ENCODE data around the gene SLC33A1. TPM values are rescaled to one million over a fixed set of nuclear protein-coding genes. Genes with fewer than 3 reads are reported as not detected.
"Not testable (repeated sequence)": the region's sequence is repeated elsewhere in the genome, so short reads cannot be mapped to it uniquely, and the experiment has no call there.

Gene SLC33A1
- total RNA-seq, 2 donors from 2014 or later, result 17.3 to 23.7 TPM

- Mint-ChIP-seq H3K27ac (peak overlapping the region; percentile 88), H3K27me3 (no peaks in the 10 kb centered on the region), H3K4me1 (peaks cover 21% of the 10 kb centered on the region), H3K4me3 (no peak overlapping the region), H3K36me3 (ENCODE audit: low read depth) (peaks cover 3% of the 10 kb centered on the region)
- ATAC-seq, result no peak
- no peak for DNase-seq
- no peaks in the 10 kb centered on the region for H3K9me3 ChIP-seq (ENCODE audit: control insufficient read depth, low read length, poor library complexity, severe bottlenecking)
Measured at GRCh38 chr3:155872904-155873646, 18.8 kb upstream of the SLC33A1 start.

- DNase-seq (no peak), ATAC-seq (no peak)
- Mint-ChIP-seq H3K36me3 (ENCODE audit: low read depth) (peaks cover 3% of the 10 kb centered on the region), H3K27me3 (no peaks in the 10 kb centered on the region), H3K27ac (peak overlapping the region; percentile 88), H3K4me1 (peaks cover 18% of the 10 kb centered on the region), H3K4me3 (peak overlapping the region; percentile 97)
- H3K9me3 ChIP-seq (ENCODE audit: control insufficient read depth, low read length, poor library complexity, severe bottlenecking), result no peaks in the 10 kb centered on the region
Measured at GRCh38 chr3:155871746-155872158, 17.5 kb upstream of the SLC33A1 start.

- Mint-ChIP-seq H3K36me3 (ENCODE audit: low read depth) (peaks cover 3% of the 10 kb centered on the region), H3K27me3 (no peaks in the 10 kb centered on the region), H3K4me1 (peaks cover 16% of the 10 kb centered on the region), H3K27ac (peak overlapping the region; percentile 88), H3K4me3 (peak overlapping the region; percentile 97)
- H3K9me3 ChIP-seq (ENCODE audit: control insufficient read depth, low read length, poor library complexity, severe bottlenecking), result no peaks in the 10 kb centered on the region
- ATAC-seq (peak; percentile 17), DNase-seq (peak; percentile 17 to 37 (median 32))
Measured at GRCh38 chr3:155870945-155871745, 16.9 kb upstream of the SLC33A1 start.

- DNase-seq, result peak; percentile 97 to 99 (median 98)
Measured at GRCh38 chr3:155870133-155870944, 16.1 kb upstream of the SLC33A1 start, which contains the start of gene GMPS. TSS of gene GMPS (plus strand) at chr3:155870650. CDS start at chr3:155870871, 221 bp downstream.

GRCh38 chr3:155869691-155870090, 15.5 kb upstream of the SLC33A1 start:
- no peaks in the 10 kb centered on the region for H3K9me3 ChIP-seq (ENCODE audit: control insufficient read depth, low read length, poor library complexity, severe bottlenecking)
- DNase-seq (no peak), ATAC-seq (no peak)
- Mint-ChIP-seq H3K36me3 (ENCODE audit: low read depth) (peaks cover 3% of the 10 kb centered on the region), H3K27me3 (no peaks in the 10 kb centered on the region), H3K4me3 (peak overlapping the region; percentile 97), H3K4me1 (peaks cover 10% of the 10 kb centered on the region), H3K27ac (peak overlapping the region; percentile 88)

More at GRCh38 chr3:155870133-155870944, 16.1 kb upstream of the SLC33A1 start, which contains the start of gene GMPS:
- peak within 1 kb of the TSS; percentile 88 for H3K27ac Mint-ChIP-seq
- H3K4me1 Mint-ChIP-seq, result peaks cover 12% of the 10 kb centered on the region
- H3K36me3 Mint-ChIP-seq (ENCODE audit: low read depth), result peaks cover 3% of the 10 kb centered on the region
- H3K4me3 Mint-ChIP-seq, result peak within 1 kb of the TSS; percentile 97
- no peaks in the 10 kb centered on the region for H3K27me3 Mint-ChIP-seq
- peak; percentile 94 for ATAC-seq
- H3K9me3 ChIP-seq (ENCODE audit: control insufficient read depth, low read length, poor library complexity, severe bottlenecking), result no peaks in the 10 kb centered on the region

GRCh38 chr3:155863072-155863784, 9.0 kb upstream of the SLC33A1 start:
- H3K4me3 Mint-ChIP-seq, result no peak overlapping the region
- no peak for ATAC-seq

GRCh38 chr3:155862290-155862982, 8.2 kb upstream of the SLC33A1 start:
- DNase-seq, result peak; percentile 10 to 42 (median 31)
- H3K36me3 Mint-ChIP-seq (ENCODE audit: low read depth), result not testable (repeated sequence)

More at GRCh38 chr3:155863072-155863784, 9.0 kb upstream of the SLC33A1 start:
- peaks cover 18% of the 10 kb centered on the region for H3K4me1 Mint-ChIP-seq
- H3K36me3 Mint-ChIP-seq (ENCODE audit: low read depth), result no peaks in the 10 kb centered on the region
- H3K27ac Mint-ChIP-seq, result peak overlapping the region; percentile 87
- H3K9me3 ChIP-seq (ENCODE audit: control insufficient read depth, low read length, poor library complexity, severe bottlenecking), result no peaks in the 10 kb centered on the region
- no peaks in the 10 kb centered on the region for H3K27me3 Mint-ChIP-seq
- no peak for DNase-seq

GRCh38 chr3:155861476-155862183, 7.4 kb upstream of the SLC33A1 start:
- Mint-ChIP-seq H3K4me3 (no peak overlapping the region), H3K36me3 (ENCODE audit: low read depth) (no peaks in the 10 kb centered on the region), H3K4me1 (peaks cover 18% of the 10 kb centered on the region), H3K27me3 (no peaks in the 10 kb centered on the region), H3K27ac (peak overlapping the region; percentile 87)
- H3K9me3 ChIP-seq (ENCODE audit: control insufficient read depth, low read length, poor library complexity, severe bottlenecking), result no peaks in the 10 kb centered on the region
- no peak for ATAC-seq
- DNase-seq, result no peak

More at GRCh38 chr3:155862290-155862982, 8.2 kb upstream of the SLC33A1 start:
- H3K4me3 Mint-ChIP-seq; H3K27me3 Mint-ChIP-seq; H3K9me3 ChIP-seq (ENCODE audit: control insufficient read depth, low read length, poor library complexity, severe bottlenecking): not testable (repeated sequence)
- Mint-ChIP-seq H3K4me1 (peaks cover 18% of the 10 kb centered on the region), H3K27ac (peak overlapping the region; percentile 87)
- peak; percentile 97 for ATAC-seq

GRCh38 chr3:155860424-155860823, 6.2 kb upstream of the SLC33A1 start:
- H3K9me3 ChIP-seq (ENCODE audit: control insufficient read depth, low read length, poor library complexity, severe bottlenecking); H3K4me3 Mint-ChIP-seq; DNase-seq; H3K27me3 Mint-ChIP-seq; ATAC-seq; H3K36me3 Mint-ChIP-seq (ENCODE audit: low read depth): not testable (repeated sequence)
- Mint-ChIP-seq H3K27ac (peak overlapping the region; percentile 51), H3K4me1 (peaks cover 18% of the 10 kb centered on the region)

- Mint-ChIP-seq H3K36me3 (ENCODE audit: low read depth) (no peaks in the 10 kb centered on the region), H3K27me3 (no peaks in the 10 kb centered on the region), H3K4me1 (peaks cover 19% of the 10 kb centered on the region), H3K27ac (peak overlapping the region; percentile 51), H3K4me3 (no peak overlapping the region)
- no peaks in the 10 kb centered on the region for H3K9me3 ChIP-seq (ENCODE audit: control insufficient read depth, low read length, poor library complexity, severe bottlenecking)
- no peak for DNase-seq
- ATAC-seq, result peak; percentile 28
Measured at GRCh38 chr3:155859859-155860258, 5.6 kb upstream of the SLC33A1 start.

Data from T-helper 17 cell (primary cell).